Kidney (tissue), 14 donors: Measurements from ENCODE around the gene PKDREJ. TPM values are rescaled to one million over a fixed set of nuclear protein-coding genes. Genes with fewer than 3 reads are reported as not detected.

Experiments
- DNase-seq, 5 donors: peaks; one replicate each; pipeline ENCODE4 v3.0.0-alpha.2; 2013 to 2020
- FAIRE-seq: peaks from 2 replicates; lab custom pipeline; 2012; peaks lifted over from hg19 to GRCh38; lab: Jason Lieb, UNC
- H3K27ac ChIP-seq, 2 donors: one replicate each; pipeline ENCODE4 v1.7.0; 2013; ENCODE audit warnings: low read depth in 2 of 2, low read length in 2 of 2, inconsistent platforms in 1 of 2
- H3K27me3 ChIP-seq: one replicate; pipeline ENCODE4 v1.7.1; 2013; ENCODE audit warnings: low read length, inconsistent platforms; ENCODE audit not compliant: control insufficient read depth, insufficient read depth
- H3K36me3 ChIP-seq, 3 donors: one replicate each; pipeline versions ENCODE4 v1.7.0 to v1.7.1; 2013; ENCODE audit warnings: low read length in 3 of 3, control low read depth in 1 of 3, inconsistent platforms in 1 of 3; ENCODE audit not compliant: insufficient read depth in 3 of 3, control insufficient read depth in 2 of 3
- H3K4me1 ChIP-seq, 3 donors: one replicate each; pipeline versions ENCODE4 v1.7.0 to v1.7.1; 2013; ENCODE audit warnings: low read length in 3 of 3, inconsistent platforms in 1 of 3, low read depth in 1 of 3; ENCODE audit not compliant: control insufficient read depth in 2 of 3, insufficient read depth in 2 of 3
- H3K4me3 ChIP-seq, 3 donors: one replicate each; pipeline versions ENCODE4 v1.7.0 to v1.8.1; 2013; ENCODE audit warnings: low read length in 3 of 3, control low read depth in 1 of 3, inconsistent platforms in 1 of 3
- H3K9ac ChIP-seq, 3 donors: one replicate each; pipeline versions ENCODE4 v1.7.0 to v1.7.1; 2013; ENCODE audit warnings: low read length in 3 of 3, control low read depth in 1 of 3, inconsistent platforms in 1 of 3
- H3K9me3 ChIP-seq, 3 donors: one replicate each; pipeline versions ENCODE4 v1.7.0 to v1.7.1; 2013; ENCODE audit warnings: low read length in 3 of 3, control low read depth in 1 of 3, inconsistent platforms in 1 of 3; ENCODE audit not compliant: control insufficient read depth in 2 of 3, insufficient read depth in 1 of 3
- CTCF ChIP-seq: IDR thresholded peaks from 3 replicates; pipeline ENCODE4 v1.5.1; 2012; ENCODE audit warnings: mild to moderate bottlenecking, moderate library complexity, borderline replicate concordance; ENCODE audit not compliant: insufficient read depth; ENCODE audit errors: extremely low read depth
- intact Hi-C: fragments of 100-400 bp; cut with DNase I; formaldehyde crosslinking; loops from one replicate; pipeline ENCODE4 v1.11.1; 2022
- polyA plus RNA-seq: library from polyadenylated mRNA; stranded (reverse); fragments of 350-450 nt; fragmentation: Illumina TruSeq; extraction: RNeasy Lipid Tissue Mini Kit (QIAGEN cat#74804); gene quantifications from one replicate; pipeline ENCODE4 v1.2.3, GENCODE V29; 2014; ENCODE audit warnings: low read depth, low replicate concordance; ENCODE audit not compliant: insufficient read depth
- total RNA-seq: library from RNA; stranded (reverse); fragmentation: NEBNext Ultra II Directional; extraction: Animal tissue kit (Norgen Biotek cat#: 25700); gene quantifications from one replicate; pipeline ENCODE4 v1.2.1, GENCODE V29; 2021
- donor health status: control.
- donor health status: control.
- donor health status: control.
- donor health status: control.
- donor health status: control.
- donor health status: DM: yes; HTN: yes; CAD: no.
- donor health status: Normal renal cell carcinoma (clear cell type).

Gene PKDREJ
- total and polyA plus RNA-seq, 2 donors from 2014 or later, result 0.06 to 0.15 TPM

GRCh38 chr22:46214616-46215015, 48.5 kb downstream of the PKDREJ start:
- Histone ChIP-seq H3K4me1 (no peaks in the 10 kb centered on the region), H3K27me3 (no peaks in the 10 kb centered on the region), H3K27ac (no peak overlapping the region), H3K4me3 (no peak overlapping the region), H3K9me3 (no peaks in the 10 kb centered on the region), H3K36me3 (peaks cover 2 to 45% (median 22%) of the 10 kb centered on the region in 3 donors), H3K9ac (no peak overlapping the region)
- DNase-seq (no peak), FAIRE-seq (no peak)
- TF ChIP-seq CTCF, result no peak
- intact Hi-C loops, result no loop called here

DNA sequence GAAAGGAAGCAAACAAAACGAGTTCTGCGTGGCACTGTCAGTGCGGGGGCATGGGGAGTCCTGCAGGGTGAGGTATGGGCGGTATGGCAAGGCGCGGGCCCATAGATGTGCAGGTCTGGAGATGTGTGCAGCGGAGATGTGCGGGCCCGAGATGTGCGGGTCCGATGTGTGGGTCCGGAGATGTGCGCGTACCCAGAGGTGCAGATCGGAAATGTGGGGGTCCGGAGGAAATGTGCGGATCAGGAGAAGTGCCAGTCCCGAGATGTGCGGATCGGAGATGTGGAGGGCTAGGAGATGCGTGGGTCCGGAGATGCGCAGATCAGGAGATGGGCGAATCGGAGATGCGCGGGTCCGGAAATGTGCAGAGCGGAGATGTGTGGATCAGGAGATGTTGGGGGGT, 49.0 kb downstream of the PKDREJ start:
- Histone ChIP-seq H3K36me3 (peaks cover 2 to 44% (median 24%) of the 10 kb centered on the region in 3 donors), H3K9ac (no peak overlapping the region), H3K27ac (no peak overlapping the region), H3K4me1 (no peaks in the 10 kb centered on the region), H3K27me3 (no peaks in the 10 kb centered on the region), H3K4me3 (no peak overlapping the region), H3K9me3 (no peaks in the 10 kb centered on the region)
- FAIRE-seq (no peak), DNase-seq (no peak)
- intact Hi-C loops, result no loop called here
- no peak for TF ChIP-seq CTCF

- H3K9me3 ChIP-seq, result no peaks in the 10 kb centered on the region
- H3K27ac ChIP-seq, result no peak overlapping the region
- no peaks in the 10 kb centered on the region for H3K4me1 ChIP-seq
- no peak overlapping the region for H3K4me3 ChIP-seq
- DNase-seq (no peak), FAIRE-seq (no peak)
- intact Hi-C loops, result no loop called here
- H3K9ac ChIP-seq, result no peak overlapping the region
- H3K27me3 ChIP-seq, result no peaks in the 10 kb centered on the region
- H3K36me3 ChIP-seq, result peaks cover 2 to 45% (median 21%) of the 10 kb centered on the region in 3 donors
- TF ChIP-seq CTCF, result no peak
Measured at GRCh38 chr22:46213052-46213451, 50.1 kb downstream of the PKDREJ start.

GRCh38 chr22:46212195-46212594, 50.9 kb downstream of the PKDREJ start:
- intact Hi-C loops, result no loop called here
- TF ChIP-seq CTCF, result no peak

More at GRCh38 chr22:46212195-46212594, 50.9 kb downstream of the PKDREJ start:
- Histone ChIP-seq H3K4me1 (no peaks in the 10 kb centered on the region), H3K27ac (no peak overlapping the region), H3K36me3 (peaks cover 2 to 41% (median 21%) of the 10 kb centered on the region in 3 donors), H3K4me3 (no peak overlapping the region), H3K9ac (no peak overlapping the region), H3K27me3 (no peaks in the 10 kb centered on the region), H3K9me3 (no peaks in the 10 kb centered on the region)
- no peak for FAIRE-seq
- DNase-seq, result no peak
